Measurements from ENCODE around the gene PCNA.

DNA sequence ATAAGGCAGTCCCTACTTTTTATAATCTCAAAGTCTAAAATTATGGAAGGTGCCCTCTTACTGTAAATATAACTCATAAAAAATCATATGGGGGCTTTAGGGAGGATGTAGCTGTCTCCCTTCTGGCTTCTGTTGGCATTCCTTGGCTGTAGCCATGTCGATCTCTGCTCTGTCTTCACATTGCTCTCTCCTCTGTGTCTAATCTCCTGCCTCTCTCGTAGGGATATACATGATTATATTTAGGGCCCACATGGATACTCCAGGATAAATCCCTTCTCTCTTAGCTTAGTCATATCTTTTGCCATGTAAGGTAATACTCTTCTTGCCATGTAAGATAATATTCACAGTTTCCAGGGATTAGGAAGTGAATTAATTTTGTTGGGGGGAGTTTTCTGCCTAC, 35.6 kb upstream of the PCNA start:
- TF ChIP-seq, protein P1, sequence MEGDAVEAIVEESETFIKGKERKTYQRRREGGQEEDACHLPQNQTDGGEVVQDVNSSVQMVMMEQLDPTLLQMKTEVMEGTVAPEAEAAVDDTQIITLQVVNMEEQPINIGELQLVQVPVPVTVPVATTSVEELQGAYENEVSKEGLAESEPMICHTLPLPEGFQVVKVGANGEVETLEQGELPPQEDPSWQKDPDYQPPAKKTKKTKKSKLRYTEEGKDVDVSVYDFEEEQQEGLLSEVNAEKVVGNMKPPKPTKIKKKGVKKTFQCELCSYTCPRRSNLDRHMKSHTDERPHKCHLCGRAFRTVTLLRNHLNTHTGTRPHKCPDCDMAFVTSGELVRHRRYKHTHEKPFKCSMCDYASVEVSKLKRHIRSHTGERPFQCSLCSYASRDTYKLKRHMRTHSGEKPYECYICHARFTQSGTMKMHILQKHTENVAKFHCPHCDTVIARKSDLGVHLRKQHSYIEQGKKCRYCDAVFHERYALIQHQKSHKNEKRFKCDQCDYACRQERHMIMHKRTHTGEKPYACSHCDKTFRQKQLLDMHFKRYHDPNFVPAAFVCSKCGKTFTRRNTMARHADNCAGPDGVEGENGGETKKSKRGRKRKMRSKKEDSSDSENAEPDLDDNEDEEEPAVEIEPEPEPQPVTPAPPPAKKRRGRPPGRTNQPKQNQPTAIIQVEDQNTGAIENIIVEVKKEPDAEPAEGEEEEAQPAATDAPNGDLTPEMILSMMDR (conservative IDR thresholded peaks at IDR 0.05 in 1 of 2, IDR thresholded peaks at IDR 0.05 in 1 of 2; ENCODE audit: extremely low read depth in 1 of 2, insufficient read depth in 1 of 2, low read depth in 1 of 2, low read length in 2 of 2) = no peak
- no peak for TF ChIP-seq EZH2 (IDR thresholded peaks at IDR 0.05; ENCODE audit: borderline replicate concordance, low read length)
